Left forelimb (tissue), 1 donor: Measurements from ENCODE around the gene C16orf74.

ENCODE experiments used
- DNase-seq: peaks from one replicate; pipeline ENCODE4 v3.0.0-alpha.2; 2018; ENCODE audit warnings: low spot score

C16orf74 gene

GRCh38 chr16:85695196-85696128, 55.4 kb downstream of the C16orf74 start:
- no peak for DNase-seq

DNA sequence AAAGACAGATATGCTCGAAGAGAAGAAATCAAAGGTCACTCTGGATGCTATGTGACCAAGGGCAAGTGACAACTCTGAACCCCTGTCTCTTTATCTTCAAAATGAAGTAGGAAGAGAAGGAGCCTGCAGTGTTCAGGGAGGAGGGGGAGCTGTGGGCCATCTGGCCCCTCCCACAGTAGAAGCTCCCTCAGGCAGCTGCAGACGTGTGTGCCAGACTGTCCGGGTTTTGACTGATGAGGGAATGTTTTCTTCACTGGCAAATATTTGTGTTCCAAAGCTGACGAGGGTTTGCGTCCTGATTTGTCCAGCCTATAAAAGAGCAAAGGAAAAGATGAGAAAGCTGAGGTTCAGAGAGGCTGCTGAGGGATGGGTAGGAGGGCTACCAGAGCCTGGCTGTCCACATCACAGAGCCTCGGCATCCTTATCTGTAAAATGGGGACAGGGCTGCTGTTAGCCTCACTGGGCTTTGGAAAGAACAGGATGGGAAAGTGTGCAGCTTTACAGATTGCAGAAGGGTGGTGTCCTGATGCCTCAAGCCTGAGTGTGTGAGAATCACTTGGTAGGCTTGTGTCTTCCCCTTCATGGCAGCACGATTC, 60.3 kb downstream of the C16orf74 start:
- no peak for DNase-seq

- DNase-seq: no peak
Observed at GRCh38 chr16:85689950-85690320, 61.0 kb downstream of the C16orf74 start.

DNA sequence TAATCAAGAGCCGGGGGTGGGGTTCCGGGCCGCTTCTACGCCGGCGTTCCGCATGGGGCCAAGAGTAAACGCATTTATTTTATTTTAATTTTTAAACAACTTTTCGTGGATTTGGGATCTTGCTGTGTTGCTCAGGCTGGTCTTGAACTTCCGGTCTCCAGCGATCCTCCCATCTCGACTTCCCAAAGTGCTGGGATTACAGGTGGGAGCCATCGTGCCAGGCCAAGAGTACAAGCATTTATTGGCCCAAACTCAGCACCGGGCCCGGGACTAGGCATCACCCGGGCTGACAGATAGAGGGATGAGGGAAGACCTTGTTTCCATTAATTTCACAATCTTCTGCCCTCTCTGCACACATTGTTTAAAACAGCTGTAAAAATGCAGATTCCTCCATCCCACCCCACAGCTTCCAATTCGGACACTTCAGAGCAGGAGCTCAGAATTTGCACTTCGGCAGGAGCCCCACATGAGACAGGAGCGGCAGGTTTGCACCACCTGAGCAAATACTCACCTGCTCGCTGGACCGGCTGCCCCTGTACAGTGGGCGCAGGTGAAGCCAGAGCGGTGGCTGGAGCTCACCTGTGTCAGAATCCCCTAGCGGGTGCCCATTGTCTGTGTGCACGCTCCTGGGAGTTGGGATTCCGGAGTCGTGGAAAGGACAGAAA, 61.5 kb downstream of the C16orf74 start:
- no peak for DNase-seq

- DNase-seq: peak; percentile 92
Observed at GRCh38 chr16:85688586-85689284, 62.2 kb downstream of the C16orf74 start, which contains the start of gene GINS2. Gene GINS2 (minus strand): TSS chr16:85688954. CDS start chr16:85688898, 56 bp downstream.

DNA sequence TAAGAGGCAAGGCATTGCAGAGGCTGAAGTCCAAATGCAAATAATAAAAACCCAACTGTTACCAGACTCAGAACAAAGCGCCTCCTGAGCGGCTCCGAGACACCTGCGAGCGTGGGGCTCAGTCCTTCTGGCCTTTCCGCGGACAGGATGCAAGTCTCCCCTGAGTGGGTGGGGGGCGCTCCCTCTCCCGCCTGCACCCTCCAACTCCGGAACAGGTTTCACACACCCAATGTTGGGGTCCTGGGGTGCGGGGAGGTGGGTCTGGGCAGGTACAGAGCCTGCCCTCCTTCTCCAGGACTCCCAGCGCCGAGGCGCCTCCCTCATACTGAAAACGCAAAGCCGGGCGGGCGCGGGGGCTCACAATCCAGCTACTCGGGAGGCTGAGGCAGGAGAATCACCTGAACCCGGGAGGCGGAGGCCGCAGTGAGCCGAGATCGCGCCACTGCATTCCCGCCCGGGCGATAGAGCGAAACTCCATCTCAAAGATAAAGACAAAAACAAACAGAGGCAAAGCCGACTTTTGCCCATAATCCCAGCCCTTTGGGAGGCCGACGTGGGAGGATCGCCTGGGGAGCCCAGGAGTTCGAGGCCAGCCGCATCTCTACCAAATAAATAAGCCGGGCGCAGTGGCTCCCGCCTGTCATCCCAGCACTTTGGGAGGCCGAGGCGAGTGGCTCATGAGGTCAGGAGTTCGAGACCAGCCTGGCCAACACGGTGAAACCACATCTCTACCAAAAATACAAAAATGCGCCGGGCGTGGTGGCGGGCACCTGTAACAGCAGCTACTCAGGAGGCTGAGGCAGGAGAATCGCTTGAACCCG, 63.0 kb downstream of the C16orf74 start:
- no peak for DNase-seq

DNA sequence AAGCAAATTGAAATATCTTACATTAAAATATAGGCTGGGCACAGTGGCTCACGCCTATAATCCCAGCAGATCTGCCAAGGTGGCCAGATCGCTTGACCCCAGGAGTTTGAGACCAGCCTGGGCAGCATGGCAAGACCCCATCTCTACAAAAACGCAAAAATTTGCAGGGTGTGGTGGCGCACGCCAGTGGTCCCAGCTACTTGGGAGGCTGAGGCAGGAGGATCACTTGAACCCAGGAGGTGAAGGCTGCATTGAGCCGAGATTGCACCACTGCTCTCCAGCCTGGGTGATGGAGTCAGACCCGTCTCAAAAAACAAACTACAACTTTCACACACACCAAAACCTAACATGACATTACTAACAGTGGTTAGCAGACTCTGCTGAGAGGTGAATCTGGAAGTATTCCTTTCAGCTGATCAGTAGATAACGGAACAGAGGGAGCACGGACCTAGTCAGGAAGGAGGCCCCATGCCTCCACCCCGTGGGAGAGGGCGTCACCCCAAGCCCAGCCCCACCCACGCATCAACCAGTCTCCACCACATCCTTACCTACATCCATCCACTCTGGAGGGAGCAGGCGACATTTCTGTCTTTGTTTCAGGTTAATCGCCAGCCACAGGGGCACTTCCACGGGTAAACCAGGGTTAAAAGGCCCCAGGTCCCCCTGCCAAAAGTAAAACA, 63.8 kb downstream of the C16orf74 start:
- DNase-seq: no peak

GRCh38 chr16:85685251-85685650, 65.6 kb downstream of the C16orf74 start:
- no peak for DNase-seq

GRCh38 chr16:85683363-85683762, 67.5 kb downstream of the C16orf74 start:
- no peak for DNase-seq

- no peak for DNase-seq
Observed at GRCh38 chr16:85682516-85682915, 68.4 kb downstream of the C16orf74 start.

- no peak for DNase-seq
Observed at GRCh38 chr16:85681255-85681654, 69.6 kb downstream of the C16orf74 start.

DNA sequence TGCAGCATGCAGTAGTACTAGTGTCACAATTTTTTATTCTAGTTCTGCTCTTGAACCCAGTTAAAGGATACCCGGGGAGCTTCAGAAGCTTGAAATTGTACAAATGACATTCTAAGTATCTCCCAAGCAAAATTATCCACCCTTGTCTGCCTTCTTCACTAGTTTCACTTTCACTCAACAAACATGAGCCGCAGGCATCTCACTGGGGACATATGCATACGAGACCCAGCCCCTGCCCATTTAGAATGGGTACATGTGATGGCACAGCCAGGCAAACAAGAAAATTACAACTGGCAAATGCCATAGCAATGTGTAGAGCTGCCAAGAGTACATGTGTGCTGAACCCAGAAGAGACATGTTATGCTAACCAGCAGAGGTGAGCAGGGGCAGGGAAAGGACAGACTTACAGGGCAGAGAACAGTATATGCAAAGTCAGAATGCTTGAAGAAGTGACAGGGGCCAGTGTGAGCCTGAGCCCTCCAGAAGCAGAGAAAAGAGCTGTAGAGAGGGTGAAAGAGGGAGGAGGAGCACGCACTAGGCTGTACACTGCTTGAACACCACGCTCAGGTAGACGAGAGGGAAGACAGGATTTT, 70.4 kb downstream of the C16orf74 start:
- no peak for DNase-seq

- no peak for DNase-seq
Observed at GRCh38 chr16:85679870-85680269, 71.0 kb downstream of the C16orf74 start.

GRCh38 chr16:85678821-85679220, 72.1 kb downstream of the C16orf74 start:
- no peak for DNase-seq

GRCh38 chr16:85678016-85678415, 72.9 kb downstream of the C16orf74 start:
- DNase-seq: no peak

DNA sequence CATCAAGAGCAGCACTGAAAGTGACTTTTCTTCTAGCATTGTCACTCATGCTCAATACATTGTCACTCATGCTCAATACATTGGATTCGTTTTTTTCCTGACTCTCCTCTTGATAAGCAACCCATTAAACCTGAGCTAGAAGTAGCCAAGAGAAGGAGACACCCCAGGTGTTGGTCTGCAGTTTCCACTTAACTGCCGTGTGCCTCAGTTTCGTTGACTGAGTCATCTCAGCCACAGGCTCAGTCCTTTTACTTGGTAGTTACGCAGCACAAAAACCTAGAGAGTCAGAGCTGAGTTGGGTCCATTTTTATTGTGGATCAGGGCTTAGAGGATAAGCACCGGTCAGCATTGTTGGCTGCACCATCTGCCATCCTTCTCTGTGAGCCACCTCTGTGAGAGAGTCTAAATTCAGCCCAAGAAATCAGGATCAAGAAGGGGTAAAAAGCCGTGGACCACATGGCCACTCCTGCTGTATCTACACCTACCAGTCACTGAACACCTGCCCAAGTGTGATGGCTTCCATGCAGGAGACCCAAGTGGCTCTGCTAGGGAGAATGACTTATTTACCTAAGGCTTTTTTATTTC, 73.4 kb downstream of the C16orf74 start:
- DNase-seq: no peak

GRCh38 chr16:85676466-85676865, 74.4 kb downstream of the C16orf74 start:
- DNase-seq: no peak

GRCh38 chr16:85675251-85675874, 75.5 kb downstream of the C16orf74 start:
- no peak for DNase-seq

DNA sequence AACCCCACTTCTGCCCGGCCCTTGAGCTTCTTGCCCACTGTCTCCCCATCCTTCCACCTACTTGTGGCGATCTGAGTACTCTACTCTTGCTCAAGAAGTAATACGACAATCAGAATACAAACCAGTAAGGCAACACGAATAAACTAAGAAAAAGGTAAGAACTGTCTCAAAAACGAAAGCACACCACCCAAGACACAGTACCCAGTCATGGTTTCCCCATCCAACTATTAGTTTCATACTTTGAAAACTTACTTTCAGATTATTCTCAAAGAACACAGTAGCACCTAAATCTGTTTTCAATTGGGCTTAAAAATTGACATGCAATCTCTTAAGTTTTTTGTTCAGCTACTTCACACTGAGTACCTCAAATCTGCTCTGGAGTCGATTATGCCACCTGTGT, 76.1 kb downstream of the C16orf74 start:
- no peak for DNase-seq

DNA sequence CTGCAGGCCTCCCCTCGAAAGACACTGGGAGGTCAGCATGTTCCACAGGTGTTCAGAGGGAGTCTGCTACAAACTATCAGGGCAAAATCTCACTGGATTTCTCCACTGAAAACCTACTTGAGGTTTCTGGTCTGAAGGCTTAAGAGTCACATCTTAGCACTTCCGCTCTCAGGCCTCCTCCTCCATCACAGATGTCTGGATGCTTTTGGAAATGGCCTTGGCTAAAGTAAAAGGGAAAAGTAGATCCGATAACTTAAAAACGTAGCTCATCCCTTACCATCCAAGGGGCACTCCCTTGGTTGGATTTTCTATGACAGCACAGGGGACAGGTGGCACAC, 76.5 kb downstream of the C16orf74 start:
- no peak for DNase-seq
